Activated CD4-positive, CD25-positive, alpha-beta regulatory T cell treated with anti-CD3 and anti-CD28 coated beads, Interleukin-2, amount 50 U/mL, for 16 hours (primary cell): ENCODE measurements around the gene GTPBP4.
"Not testable (repeated sequence)": the region's sequence is repeated elsewhere in the genome, so short reads cannot be mapped to it uniquely, and the experiment has no call there.

Experiments used
- DNase-seq: peaks from one replicate; pipeline ENCODE4 v3.0.0-alpha.2; 2020; ENCODE audit warnings: low read depth, low spot score

Gene GTPBP4

DNA sequence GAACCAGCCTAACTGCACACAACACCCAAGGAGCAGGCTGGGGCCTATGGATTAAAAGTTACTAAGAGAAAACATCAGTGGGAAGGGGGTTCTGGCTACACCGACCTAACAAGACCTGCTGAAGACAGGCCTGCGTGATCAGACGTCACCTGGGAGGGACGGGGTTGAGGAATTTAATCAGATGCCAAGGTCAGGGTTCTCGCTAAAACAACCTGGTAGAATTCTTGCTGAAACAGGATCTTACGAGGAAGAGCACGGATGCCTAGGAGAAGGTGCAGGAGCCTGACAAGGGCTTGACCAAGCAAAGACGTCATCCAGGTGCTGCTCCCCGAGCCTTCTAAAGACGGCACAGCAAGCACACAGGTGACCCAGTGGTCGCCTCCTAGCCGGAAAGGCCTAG lies 35.9 kb downstream of the GTPBP4 start:
- DNase-seq = no peak

DNA sequence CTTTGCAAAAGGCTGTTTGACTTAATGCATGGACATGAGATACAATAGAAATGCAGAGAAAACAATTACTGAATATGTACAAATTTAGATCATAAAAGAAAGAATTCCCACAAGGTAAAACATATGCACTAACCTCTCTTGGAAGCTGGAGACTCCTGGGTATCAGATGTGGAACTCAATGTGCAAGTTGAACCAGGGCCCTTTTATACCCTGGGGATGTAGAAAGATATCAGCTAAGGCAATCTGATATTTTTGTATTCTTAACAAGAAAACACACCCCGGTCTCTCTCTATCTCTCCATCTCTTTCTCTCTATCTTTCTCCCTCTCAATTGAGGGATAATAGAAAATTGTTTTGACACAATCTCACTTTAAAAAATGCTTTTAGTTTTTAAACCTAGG lies 37.4 kb downstream of the GTPBP4 start, which contains the start of gene IDI2:
TSS of gene IDI2 (minus strand) at position 177 of the 400 bp plus-strand sequence. CDS start 1,136 bp downstream, outside the sequence.
- DNase-seq = no peak

DNA sequence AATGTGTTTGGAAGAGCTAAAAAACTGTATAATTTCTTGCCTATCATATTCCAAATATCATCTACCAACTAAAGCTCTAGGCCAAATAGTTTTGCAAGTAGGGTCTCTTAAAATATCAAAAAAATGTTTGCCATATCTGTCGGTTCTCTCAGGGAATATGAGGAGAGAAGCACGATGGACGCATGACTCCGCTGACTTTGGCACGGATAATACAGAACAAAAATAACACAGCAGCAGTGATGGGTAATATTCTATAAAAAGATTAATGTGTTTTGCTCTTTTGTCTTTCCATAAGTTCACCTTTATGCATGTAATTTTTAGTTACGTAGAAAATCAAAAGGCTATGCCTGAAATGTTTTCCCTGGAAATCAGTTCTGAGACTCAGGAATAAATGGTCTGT lies 38.3 kb downstream of the GTPBP4 start:
- DNase-seq = no peak

DNA sequence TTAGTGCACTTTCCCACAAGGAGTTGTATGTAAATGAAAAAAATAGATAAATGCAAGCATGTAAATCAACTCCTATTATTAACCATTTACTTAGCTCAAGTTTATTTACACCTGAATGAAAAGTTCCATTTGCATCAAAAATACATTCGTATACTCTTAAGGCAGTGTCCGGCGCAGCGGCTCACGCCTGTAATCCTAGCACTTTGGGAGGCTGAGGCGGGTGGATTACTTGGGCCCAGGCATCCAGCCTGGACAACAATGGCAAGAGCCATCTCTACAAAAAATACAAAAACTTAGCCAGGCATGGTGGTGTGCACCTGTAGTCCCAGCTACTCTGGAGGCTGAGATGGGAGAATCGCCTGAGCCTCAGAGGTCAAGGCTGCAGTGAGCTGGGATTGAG lies 41.6 kb downstream of the GTPBP4 start:
- DNase-seq = no peak

DNA sequence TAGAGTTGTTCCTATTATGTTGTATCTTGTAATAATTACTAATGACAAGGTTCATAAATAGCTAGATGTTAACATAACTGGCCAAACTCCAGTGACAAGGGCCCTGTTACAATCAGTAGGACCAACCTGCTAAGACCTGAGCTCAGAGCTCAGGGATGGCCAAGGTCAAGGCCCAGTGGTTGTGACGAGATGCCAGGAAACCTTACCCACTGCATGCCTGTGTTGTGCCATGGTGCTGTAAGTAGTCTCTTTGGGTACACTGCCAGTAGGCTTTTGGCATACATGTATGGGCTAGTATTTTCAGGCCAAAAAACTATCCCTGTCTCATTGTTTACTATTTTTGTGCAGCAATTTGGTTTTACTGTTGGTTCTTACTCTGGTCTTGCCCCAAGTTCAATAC lies 45.4 kb downstream of the GTPBP4 start:
- DNase-seq = no peak

DNA sequence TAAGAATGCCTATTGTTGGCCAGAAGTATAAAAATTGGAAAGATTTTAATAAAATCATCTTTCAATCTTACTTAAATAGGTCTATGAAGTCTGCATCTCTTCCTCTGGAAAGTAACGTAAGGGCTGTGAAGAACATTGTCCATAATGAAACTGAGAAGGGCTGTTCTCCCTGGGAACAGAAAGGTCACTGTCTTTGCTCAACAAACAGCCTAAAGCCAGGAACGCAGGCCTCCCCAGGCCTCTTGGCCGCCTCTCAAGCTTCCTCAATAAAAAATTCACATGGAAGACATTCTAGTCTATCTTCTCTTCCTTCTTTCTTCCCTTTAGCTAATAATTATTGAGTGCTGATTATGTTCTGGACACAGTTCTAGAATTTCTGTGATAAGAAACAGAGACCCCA lies 46.5 kb downstream of the GTPBP4 start:
- no peak for DNase-seq

DNA sequence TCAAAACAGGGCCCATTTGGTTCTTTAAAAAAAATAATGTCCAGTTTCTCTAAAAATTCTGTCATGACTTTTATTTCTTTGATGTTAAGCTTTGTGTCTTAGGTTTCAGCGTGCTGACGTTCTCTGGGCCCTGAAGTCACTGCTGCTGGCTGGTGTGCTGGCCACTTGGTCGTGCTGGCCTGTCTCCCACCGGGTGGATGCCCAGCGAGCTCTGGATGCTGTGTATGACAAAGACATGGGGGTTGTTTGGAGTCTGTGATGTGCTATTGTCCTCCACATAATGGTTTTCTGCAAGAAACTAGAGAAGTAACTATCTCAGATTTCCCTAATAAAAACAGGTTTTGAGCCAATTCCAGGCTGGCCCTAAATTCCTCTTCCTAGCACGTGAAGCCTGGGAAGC lies 47.0 kb downstream of the GTPBP4 start:
- DNase-seq = no peak

DNA sequence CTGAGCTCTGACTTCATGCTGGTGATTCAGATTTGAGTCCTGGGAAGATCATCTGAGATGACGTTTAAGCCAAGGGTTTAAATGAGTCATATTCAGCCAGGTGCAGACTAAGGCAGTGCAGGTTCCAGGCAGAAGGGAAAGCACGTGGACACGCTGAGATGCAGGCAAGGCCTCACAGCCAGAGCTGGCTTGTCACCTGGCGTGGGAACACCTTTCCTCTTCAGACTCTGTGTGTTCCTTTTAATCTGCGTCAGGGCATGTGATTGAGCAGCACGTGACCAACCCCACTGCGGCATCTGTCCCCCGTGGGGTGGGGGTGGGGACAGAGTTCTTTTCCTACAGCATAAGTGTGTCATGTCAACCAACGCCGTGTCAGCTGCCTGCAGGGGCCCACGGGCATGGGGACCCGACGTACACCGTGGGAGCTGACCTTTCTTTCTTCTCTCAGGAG lies 48.1 kb downstream of the GTPBP4 start:
- no peak for DNase-seq

DNA sequence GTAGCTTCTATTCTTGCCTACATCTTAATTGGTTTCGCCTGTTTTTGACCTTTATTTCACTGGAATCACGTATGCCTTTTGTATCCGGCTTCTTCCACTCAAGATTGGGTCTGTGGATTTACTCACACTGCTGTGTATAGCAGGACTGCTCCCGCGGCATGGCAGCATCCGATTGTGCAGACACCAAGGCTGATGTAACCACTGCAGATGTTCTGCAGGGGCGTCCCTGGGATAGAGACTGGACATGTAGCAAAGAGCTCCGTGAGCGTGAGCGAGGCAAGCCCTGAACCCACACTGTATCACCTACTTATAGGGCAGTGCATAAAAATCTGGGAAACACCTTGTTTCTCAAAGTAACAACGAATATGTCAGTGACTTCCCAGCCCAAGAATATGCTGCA lies 48.9 kb downstream of the GTPBP4 start:
- DNase-seq = no peak

DNA sequence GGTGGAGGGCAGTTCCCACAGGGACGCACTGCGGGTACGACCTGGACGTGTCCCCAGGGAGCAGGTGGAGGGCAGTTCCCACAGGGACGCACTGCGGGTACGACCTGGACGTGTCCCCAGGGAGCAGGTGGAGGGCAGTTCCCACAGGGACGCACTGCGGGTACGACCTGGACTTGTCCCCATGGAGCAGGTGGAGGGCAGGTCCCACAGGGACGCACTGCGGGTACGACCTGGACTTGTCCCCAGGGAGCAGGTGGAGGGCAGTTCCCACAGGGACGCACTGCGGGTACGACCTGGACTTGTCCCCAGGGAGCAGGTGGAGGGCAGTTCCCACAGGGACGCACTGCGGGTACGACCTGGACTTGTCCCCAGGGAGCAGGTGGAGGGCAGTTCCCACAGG lies 50.5 kb downstream of the GTPBP4 start:
- DNase-seq = not testable (repeated sequence)

DNA sequence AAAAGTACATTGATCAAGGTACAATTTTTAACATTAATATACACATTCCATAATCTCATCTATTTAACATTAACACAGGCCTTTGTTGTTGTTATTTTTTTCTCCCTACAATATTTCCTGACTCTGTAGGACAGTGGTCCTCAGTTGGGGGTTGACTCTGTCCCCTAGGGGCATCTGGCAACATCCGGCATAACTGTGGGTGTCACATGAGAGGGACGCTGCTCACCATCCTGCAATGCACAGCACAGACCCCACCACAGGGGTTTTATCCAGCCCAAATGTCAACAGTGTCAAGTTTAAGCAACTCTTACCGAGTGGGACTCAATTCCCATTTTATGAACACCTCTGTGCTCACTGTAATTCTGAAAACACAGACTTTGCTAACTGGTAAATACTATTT lies 51.9 kb downstream of the GTPBP4 start:
- no peak for DNase-seq

DNA sequence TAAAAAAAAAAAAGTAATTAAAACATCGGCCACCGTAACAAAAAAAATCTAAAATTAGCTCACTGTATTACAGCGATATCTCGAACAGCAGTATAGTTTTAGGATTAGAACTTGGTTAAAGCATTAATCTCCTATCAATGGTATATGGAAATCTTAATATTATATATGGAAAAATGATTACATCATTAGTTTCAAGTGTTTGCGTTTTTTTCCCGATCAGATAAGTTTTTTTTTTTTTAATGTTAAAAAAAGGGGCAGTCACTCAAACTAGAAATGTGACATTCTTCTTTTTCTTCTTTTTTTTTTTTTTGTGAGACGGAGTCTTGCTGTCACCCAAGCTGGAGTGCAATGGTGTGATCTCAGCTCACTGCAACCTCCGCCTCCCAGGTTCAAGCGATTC lies 53.3 kb downstream of the GTPBP4 start:
- no peak for DNase-seq

DNA sequence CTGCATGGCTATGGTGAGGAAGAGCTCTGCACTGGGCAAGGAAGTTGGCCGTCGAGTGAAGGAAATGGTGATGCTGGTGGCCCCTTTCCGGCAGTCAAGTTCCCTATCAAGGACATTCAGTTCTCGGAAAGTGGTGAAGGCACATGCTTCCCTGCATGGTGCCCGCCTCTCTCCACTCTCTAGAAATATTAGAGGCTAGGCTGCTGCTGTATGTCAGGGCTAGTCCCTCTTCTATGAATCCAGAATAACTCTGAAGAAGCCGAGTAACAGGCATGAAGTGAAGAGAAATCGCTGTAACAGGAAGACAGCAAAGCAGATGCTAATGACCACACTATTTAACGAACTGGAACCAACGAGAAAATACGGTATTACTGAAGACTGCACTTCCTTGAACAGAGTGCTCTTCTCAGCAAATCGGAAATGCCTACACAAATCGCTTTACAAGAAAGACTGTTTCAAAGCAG lies 55.3 kb downstream of the GTPBP4 start:
- DNase-seq = no peak

DNA sequence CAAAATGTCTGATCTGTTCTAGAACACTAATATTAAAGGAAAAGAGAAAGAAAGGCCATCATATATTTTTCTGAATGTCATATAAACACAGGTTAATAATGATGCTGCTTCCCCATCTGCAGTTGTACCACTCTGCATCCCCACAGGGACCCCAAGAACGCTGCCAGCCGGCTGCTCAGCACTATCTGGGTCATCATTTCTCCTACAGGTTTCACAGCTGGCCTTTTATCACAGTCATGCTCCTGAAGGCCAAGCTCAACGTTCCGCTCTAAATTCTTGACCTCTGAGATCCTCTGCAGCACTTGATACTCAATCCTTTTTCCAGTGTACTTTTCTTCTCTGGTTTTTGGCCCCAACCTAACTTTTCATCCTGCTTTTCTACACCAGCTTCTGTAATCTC lies 55.9 kb downstream of the GTPBP4 start:
- DNase-seq = no peak

DNA sequence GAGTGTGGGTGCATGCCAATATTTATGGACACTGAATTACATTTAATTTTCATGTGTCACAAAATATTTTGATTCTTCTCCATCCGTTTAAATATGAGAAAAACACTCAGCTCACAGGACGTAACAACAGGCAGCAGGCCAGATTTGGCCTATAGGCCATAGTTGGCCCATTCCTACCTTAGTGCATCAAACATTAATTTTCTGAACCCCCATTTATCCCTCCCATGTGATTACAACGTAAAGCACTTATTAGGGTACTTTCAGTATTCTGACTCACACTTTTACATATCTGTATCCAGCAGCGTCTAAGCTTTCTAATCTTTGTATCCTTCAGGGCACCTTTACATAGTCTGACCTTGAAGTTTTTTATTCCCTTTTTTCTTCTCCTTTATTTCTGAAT lies 56.7 kb downstream of the GTPBP4 start:
- no peak for DNase-seq

DNA sequence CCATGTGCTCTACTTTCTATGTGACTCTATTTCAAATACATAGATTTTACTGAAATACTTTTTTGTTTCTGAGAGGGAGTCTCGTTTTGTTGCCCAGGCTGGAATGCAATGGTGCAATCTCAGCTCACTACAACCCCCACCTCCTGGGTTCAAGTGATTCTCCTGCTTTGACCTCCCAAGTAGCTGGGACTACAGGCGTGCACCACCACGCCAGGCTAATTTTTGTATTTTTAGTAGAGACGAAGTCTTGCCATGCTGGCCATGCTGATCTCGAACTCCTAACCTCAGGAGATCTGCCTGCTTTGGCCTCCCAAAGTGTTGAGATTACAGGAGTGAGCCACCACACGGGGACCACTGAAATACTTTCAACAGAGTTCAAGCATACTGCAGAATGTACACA lies 57.2 kb downstream of the GTPBP4 start:
- no peak for DNase-seq

DNA sequence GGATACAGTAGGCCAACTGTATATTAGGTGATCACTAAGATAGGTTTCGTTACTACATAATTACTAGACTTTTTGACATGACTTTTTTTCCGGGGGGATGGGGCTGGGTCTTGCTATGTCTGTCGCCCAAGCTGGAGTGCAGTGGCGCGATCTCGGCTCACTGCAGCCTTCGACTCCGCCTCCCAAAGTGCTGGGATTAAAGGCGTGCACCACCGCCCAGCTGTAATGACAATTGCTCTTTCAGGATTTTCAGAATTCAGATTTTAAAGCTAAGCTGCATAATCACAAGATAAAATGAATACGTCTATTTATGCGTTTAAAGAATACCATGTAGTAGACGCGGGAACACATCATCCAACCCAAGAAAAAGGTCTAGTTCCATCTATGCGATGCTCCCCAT lies 59.7 kb downstream of the GTPBP4 start:
- DNase-seq = no peak

DNA sequence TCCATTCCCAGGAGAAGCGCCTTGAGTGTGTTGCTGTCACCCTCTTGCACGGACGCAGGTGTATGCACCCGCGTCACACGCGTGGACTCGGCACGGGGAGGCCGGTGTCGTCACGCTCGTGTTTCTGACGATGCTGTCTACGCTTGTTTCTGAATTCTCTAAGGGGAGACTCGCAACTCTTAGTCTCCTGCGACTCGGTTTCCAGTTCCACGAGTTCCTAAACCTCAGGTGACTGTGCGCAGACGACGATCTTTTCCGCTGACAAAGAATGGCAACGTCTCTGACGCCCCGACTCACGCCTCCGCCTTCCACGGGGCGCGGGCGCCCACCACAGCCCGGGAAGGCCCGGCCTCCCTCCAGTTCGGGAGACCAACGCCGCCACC lies 60.1 kb downstream of the GTPBP4 start:
- DNase-seq = no peak

DNA sequence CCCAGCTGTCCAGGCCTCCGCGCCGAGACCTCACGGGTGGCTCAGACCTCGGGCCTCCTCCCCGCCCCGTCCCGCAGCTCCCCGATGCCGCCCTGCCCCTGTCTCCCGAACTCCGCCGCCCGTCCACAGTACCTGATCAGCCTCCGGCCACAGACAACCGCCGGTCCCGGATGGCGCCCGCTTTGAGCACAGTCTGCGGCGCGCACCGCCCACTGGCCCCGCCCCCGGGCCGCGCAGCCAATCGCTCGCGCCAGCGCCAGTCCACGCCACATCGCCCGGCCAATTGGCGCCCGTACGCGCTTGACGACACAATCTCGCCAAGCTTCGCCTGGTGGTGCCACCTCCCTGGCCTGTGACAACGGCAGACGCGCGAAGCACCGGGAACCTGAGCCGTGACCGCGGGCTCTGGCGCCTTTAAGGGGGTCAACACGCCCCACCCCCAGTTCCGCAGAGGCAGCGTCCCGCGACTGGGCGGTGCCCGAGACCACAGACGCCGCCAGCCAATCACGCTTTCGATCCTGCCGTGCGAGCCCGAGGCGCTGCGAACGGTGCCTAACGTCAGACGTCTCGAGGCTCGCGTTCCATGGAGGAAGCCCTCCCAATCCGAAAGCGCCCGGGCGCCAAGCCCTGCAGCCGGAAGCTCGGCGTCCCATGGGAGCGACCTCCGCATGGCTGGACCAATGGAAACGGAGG lies 60.6 kb downstream of the GTPBP4 start, which contains the start of gene IDI1:
TSS of gene IDI1 (minus strand) at position 388 of the 693 bp plus-strand sequence. CDS start at position 272, 116 bp downstream.
- DNase-seq = peak; percentile 92

DNA sequence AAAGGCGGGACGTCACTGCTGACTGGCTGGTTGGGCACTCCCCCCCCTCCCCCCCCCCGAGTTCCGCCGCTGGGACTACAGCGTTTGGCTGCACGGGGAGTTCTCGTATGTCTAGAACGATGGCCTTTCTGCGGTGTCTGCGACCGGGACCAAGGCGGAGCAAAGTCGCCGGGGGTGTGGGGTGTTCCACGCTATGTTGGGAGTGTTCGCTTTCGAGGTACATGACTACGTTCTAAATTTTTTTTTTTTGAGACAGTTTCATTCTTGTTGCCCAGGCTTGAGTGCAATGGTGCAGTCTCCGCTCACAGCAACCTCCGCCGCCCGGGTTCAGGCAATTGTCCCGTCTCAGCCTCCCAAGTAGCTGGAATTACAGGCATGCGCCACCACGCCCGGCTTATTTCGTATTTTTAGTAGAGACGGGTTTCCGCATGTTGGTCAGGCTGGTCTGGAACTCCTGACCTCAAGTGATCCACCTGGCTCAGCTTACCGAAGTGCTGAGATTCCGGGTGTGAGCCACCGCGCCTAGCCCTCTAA lies 61.3 kb downstream of the GTPBP4 start:
- DNase-seq = no peak

DNA sequence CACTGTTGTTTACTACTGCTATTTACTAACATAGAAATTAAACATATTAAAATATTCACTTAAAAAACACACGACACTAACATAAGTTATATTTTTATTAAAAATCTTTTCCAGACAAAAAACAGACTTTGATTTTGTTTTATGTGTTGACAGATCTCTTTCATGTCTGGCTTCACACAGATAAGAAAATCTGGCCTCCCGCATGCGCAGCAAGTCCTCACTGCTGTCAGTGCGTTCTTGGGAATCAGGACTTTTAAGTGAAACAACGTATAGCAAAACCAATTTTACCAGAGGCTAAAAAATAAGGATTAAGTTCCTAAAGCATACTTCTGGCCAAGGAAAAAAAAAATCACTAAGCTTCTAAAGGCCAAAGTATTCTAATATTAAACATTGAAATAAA lies 61.9 kb downstream of the GTPBP4 start:
- no peak for DNase-seq

DNA sequence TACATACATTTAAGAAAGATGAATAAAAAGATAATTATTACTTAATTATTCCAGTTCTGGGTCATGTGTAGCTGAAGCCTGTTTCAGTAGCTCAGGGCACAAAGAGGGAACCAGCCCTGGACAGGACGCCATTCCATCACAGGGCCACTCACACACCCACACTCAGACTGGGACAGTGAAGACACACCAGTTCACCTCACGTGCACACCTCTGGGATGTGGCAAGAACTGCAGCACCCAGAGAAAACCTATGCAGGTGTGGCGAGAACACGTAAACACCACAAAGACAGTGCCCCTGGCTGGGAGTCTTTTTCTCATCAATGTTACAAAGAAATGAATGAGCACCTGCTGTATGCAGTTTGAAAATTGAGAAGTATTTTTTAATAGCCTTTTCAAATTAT lies 62.3 kb downstream of the GTPBP4 start:
- no peak for DNase-seq

DNA sequence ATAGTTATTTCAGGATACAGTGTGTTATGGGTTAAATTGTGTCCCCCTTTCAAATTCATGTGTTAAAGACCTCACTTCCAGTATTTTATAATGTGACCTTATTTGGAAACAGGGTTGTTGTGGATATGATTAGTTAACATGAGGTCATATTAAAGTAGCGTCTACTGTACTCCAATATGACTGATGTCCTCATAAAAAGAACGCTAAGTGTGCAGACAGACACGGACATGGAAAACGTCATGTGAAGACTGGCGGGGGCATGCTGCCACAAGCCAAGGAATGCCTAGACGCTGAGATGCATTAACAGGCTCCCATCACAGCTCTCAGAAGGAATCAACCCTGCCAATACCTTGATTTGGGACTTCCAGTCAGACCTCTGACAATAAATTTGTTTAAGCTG lies 66.5 kb downstream of the GTPBP4 start:
- DNase-seq = no peak
